GM21723 (cell line): ENCODE measurements around the gene SYN1.
A peak's percentile ranks its signal among the peaks of the same experiment; 100 is the strongest.
"Not testable (repeated sequence)": the region's sequence is repeated elsewhere in the genome, so short reads cannot be mapped to it uniquely, and the experiment has no call there.

ENCODE experiments used
- ATAC-seq: cut with Tn5 transposase; IDR thresholded peaks from one replicate; pipeline ENCODE4 v1.9.1; 2021; ENCODE audit warnings: mild to moderate bottlenecking, moderate library complexity; ENCODE audit not compliant: unreplicated experiment

SYN1 gene

DNA sequence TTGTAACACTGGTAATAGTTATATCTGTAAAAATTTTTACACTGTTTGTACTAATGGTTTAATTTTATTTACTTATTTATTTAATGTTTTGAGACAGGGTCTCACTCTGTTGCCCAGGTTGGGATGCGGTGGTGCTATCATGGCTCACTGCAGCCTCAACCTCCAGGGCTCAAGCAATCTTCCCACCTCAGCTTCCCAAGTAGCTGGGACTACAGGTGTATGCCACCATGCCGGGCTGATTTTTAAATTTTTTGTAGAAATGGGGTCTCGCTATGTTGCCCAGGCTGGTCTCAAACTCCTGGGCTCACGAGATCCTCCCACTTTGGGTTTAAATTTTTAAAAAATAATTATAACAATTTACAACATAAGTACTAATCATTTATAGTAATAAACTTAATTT is 16.5 kb downstream of the SYN1 start:
- ATAC-seq: not testable (repeated sequence)

DNA sequence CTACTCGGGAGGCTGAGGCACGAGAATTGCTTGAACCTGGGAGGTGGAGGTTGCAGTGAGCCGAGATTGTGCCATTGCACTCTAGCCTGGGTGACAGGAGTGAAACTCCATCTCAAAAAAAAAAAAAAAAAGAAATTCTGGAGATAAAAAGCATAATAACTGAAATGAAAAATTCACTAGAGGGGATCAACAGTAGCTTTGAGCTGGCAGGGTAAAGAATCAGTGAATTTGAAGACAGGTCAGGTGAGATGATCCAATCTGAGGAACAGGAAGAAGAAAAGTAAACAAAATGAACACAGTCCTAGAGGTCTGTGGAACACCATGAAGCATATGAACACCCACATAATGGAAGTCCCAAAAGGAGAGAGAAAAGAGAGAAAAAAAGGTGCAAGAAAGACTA is 22.4 kb downstream of the SYN1 start:
- no peak for ATAC-seq

DNA sequence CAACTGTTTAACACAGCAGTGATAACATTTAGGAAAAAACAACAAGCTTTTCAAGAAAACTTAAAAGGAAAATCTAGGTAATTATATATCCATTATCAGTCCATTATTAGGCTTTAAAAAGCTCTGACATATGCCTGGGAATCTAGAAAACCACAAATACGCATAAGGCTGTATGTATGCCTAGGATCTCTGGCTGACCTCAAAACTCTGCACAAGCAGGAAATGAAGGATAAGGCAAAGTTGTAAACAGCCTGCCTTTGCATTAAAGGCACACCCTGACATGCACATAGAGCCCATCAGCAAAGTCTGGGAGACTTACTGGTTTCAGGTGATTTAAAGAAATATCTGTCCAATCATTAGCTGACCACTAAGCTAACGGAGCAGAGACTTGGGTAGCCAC is 23.4 kb downstream of the SYN1 start:
- ATAC-seq: no peak

DNA sequence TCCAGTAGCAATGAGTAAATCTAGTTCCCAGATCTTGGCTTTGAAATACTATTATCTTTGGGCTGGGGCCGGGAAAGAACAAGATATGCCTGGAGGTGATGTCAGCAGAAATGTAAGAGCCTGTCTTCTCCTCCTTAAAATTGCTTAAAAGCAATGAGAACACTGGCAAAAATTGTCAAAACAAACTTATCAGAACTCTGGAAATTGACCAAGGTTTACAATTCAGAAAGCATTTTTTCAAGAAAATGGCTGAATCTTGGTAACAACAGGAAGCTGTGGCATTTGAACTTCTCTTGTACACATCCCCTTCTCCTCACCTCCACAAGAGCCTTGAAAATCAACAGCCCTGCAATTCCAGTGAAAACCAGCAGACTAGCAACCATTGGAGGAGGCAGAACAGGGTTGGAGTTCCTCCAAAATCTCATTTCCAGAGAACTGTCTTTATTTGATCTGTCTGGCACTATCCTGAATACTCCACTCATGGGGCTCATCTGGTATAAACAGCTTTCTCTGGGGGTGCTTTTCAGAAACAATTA is 23.9 kb downstream of the SYN1 start:
- ATAC-seq: no peak

DNA sequence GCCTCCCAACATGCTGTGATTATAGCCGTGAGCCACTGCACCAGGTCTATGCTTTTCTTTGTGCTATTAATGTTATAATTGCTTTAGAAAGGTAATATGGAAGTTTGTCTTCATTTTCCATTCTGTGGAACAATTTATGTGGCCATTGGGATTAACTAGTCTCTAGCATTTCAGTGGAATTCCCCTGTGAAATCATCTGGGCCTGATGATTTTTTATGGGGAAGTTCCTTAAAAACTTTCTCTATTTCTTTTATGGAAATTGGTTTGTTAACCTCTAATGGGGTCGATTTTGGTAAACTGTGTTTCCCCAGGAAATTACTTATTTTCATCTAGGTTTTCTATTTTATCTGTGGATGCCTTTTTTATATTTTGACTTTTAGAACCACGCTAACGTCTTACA is 26.1 kb downstream of the SYN1 start:
- no peak for ATAC-seq

DNA sequence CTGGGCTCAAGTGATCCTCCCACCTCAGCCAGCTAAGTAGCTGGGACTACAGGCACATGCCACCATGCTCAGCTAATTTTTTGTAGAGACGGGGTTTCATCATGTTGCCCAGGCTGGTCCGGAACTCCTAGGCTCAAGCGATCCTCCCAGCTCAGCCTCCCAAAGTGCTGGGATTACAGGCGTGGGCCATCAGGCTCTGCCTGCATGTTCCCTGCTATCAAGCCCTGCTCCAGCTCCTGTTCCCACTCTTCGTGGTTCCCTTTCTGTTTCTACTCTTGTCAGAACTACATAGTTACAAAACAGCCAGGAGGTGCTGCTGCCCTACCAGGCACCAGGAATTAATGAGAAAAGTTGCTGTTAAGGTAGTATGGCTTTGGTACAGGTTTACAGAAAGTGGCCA is 28.7 kb downstream of the SYN1 start:
- ATAC-seq: no peak

DNA sequence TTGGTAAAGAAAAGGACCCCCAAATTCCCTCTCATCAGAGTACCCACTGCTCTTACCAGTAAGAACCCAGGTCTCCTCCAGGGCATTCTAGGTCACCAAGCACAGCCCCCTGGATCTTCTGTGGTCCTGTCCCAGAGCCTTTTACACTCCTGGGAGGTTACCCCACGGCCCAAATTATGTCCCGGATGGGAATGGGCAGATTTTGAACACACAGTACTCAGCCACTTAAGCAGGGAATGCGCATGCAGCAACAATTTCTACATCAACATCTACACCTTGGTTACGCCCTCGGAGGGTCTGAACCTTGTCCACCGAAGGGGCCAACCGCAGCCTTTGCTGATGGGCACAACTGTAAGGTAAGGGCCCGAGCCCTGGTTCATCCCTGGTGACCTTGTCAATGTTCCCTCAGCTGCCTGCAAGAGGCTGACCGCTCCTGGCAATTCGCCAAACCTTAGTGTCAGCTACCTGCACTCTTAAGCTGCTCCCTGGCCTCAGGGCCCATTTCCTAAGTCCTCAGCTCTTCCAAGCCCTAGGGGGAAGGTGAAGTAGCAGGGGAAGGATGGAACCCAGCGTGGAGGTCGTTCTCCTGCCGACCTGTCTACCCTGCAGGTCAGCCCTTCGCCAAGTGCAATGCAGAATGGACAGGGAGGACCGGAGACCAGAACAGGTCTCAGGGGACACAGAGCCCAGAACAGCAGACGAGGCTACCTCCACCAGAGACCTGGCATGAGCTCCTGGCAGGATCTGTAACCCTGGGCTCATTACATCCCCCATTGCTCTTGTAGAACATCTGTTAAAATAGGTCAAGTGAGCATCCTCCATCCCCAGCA is 31.5 kb downstream of the SYN1 start:
- no peak for ATAC-seq

DNA sequence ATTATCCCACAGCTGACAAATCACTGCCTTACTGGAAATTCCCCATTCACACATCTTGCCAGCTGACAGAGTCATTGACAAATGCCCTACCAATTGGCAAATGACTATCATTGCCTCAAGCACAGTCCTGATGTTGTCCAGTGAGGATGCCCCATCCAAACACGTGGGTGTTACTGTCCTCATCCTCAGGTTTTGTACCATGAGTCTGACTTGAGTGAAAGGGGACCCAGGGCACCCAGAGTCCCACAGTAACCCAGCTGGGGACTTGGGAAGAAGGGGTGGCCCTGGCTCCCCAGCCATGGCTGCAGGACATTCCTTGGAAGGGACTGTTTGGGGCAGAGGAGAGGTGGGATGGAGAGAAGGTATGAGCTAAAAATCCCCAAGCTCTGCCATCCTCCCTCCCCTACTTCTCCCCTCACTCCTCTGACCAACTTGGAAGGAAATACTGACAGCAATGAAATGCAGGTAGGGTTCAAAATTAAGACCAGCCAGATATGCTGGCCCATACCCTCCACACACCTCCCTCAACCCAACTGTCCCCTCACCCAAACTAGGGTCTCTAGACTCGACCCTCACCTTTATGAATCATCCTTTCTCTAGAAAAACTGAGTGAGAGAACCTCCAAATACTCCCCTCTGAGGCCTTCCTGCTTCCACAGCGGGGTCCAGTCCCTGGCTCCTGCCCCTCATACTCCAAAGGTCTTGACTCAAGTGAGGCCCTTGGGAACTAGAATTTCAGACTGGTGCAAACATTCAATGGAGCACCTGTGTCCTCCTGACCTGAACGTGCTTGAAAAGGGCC is 32.4 kb downstream of the SYN1 start:
- ATAC-seq: no peak

DNA sequence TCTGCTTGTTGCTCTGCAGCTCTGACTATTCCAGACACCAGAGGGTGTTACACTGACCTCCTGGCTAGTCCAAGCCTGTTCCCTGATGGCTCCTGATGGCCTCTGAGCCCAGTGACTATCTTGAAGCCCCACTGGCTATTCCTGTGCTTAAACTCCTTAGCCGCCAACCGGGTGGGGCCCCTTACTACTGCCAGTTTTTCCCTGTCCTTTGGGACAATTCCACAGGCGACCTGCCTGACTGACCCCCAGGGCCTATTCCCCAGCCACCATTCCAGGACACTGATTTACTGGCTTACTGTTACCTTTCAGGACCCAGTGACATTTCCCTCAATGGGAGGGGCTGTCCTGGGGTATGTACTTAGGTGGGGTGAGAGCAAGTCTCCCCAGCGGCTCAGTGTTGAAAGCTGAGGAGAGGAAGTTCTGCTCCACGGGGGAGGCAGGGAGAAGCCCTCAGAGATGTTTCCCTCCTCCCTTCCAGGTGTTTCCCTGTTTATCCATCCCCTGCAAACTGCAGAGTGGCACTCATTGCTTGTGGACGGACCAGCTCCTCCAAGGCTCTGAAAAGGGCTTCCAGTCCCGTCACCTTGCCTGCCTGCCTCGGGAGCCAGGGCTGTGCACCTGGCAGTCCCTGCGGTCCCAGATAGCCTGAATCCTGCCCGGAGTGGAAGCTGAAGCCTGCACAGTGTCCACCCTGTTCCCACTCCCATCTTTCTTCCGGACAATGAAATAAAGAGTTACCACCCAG is 33.4 kb downstream of the SYN1 start:
- ATAC-seq: no peak

DNA sequence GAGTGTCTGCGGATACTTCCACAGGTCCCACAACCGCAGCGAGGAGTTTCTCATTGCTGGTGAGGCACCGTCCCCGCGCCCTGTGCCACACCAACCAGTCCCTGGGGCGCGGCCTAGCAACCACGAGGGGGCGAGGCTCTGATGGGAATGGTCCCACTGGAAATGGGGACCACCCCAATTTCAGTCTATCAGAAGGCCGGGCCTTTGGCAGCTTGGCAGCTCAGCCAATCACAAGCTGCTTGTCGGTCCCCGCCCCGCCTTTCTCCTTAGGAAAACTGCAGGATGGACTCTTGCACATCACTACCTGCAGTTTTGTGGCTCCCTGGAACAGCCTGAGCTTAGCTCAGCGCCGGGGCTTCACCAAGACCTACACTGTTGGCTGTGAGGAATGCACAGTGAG is 34.4 kb downstream of the SYN1 start:
- ATAC-seq: no peak

DNA sequence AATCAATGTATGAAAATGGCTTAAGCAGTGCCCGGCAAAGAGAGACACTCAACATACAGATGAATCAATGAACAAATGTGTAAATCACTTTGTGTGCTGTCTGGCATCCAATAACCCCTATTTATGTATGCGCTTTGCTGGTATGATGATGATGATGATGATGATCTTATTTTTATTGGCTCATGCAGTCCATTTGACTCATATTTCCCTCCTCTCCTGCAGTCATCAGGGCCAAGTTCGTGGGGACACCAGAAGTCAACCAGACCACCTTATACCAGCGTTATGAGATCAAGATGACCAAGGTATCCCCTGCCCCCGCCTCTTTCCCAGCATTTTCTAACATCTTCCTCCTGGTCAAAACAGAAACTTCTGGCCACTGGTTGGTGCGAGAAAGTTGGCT is 34.9 kb downstream of the SYN1 start:
- no peak for ATAC-seq

DNA sequence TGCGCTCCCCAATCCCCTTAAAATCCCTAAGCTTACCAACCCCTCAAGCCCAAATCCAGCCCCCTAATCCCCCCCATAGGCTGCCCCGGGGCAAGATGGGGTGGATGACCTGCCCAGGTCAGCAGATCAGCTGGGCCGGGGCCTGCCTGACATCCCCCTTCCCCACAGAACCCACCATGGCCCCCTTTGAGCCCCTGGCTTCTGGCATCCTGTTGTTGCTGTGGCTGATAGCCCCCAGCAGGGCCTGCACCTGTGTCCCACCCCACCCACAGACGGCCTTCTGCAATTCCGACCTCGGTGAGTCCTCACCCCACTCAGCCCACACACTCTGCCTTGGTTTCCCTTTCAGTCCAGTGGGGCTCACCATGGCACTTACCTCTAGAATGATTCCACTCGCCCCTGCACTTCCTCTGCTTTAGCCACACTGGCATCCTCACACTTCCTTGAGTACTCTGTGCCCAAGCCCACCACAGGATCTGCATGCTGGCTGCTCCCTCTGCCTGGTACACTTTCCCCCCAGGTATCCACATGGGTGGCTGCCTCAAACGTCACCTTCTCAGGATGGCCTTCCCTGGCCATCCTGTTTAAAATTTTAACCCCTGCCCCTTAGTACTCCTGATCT is 36.3 kb downstream of the SYN1 start:
- ATAC-seq: no peak

DNA sequence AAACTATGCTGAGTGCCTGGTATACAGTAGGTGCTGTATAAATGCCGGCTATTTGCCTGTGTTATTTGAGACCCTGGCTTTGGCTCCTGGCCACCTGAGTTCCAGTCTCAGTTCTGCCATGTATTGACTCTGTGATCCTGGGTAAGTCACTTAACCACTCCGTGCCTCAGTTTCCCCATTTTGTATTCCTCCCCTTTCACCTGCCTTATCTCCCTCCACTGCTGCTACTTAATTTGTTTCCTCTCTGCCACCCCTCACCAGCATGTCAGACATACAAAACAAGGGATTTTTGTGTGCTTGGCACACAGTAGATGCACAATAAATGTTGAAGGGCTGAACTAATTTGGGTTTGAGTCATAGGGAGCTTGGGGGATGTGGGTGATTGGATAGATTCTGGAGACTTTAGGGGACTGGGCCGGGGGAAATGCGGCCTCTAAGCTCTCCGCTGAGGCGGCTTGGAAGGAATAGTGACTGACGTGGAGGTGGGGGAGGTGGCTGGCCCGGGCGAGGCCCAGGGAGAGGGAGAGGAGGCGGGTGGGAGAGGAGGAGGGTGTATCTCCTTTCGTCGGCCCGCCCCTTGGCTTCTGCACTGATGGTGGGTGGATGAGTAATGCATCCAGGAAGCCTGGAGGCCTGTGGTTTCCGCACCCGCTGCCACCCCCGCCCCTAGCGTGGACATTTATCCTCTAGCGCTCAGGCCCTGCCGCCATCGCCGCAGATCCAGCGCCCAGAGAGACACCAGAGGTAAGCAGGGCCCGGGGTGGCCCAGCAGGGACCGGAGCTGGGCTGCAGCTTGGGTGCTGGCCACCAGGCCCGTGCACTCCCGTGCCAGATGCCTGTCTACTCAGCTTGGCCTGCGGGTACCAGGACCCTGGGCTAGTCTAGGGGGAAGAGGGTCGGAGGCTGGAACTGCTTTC is 37.7 kb downstream of the SYN1 start, which contains the start of gene TIMP1:
TSS of gene TIMP1 (plus strand) at position 706 of the 917 bp plus-strand sequence. CDS start 980 bp downstream, outside the sequence.
- peak; percentile 76 for ATAC-seq

DNA sequence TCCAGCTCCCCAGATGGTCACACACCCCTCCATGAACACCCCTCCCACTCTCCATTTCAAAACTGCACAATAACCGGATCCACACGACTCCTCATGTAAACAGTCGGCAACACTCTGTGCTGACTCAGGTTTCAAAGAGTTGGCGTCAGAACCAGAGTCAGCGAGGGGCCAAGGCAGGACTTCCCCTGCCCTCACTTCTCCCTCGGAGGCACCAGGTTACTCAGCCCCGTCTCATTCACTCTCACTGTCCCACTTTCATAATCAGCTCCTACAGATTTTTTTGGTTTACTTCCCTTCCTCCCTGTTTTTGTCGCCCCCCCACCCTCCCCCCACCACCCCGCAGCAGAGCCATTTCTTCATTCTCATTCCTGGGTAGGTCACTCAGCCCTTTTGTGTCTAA is 40.1 kb downstream of the SYN1 start:
- ATAC-seq: no peak

DNA sequence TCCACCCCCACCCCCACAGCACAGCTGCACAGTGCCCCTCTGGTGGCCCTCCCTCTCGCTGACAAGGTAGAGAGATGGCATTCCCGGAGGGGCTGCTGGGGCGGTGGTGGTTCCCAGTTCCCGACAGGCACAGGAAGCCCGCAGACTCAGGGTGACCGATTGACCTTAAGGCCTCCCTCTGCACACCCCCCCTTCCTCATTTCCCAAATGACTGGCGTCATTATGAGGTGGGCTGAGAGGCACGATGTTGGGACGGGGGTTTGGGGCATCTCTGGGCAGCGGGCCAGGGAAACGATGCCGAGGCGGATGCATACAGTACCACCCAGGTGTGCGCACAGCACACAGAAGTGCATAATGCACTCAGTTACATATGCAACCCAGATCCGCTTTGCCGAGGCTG is 41.0 kb downstream of the SYN1 start:
- ATAC-seq: no peak

DNA sequence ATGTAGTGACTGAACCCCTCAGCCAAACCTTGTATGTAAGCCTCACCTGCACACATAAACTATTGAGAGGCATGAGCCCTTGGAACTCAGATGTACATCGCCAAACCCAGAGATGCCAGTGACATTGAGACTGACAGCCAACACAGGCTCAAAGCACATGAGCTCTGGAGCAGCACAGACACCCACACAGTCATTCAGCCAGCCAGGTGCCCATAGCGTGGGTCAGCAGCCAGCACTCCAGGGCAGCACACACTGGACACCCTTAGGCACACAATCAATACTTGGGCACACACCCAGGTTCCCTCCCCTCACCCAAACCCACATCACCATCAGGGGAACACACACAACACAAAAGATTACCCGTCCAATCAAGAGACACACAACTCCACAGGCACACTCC is 41.8 kb downstream of the SYN1 start:
- ATAC-seq: no peak

DNA sequence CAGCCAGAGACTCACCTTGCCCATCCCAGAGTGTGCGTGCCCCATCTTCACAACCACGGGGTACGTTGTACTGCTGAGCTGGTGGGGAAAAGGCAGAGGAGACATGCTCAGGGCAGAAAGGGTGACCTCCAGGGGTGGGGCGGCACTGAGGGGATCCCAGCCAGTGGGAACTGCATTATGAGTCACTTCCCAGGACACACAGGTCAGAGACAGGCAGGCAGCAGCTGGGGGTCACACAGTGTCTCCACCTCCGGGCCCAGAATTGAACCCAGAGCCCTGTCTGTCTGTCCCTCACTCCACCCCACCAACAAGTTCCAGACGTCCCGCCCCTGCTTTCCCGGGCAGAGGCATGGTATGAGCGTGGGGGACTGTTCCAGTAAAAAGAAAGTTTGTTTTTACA is 42.2 kb downstream of the SYN1 start:
- no peak for ATAC-seq

DNA sequence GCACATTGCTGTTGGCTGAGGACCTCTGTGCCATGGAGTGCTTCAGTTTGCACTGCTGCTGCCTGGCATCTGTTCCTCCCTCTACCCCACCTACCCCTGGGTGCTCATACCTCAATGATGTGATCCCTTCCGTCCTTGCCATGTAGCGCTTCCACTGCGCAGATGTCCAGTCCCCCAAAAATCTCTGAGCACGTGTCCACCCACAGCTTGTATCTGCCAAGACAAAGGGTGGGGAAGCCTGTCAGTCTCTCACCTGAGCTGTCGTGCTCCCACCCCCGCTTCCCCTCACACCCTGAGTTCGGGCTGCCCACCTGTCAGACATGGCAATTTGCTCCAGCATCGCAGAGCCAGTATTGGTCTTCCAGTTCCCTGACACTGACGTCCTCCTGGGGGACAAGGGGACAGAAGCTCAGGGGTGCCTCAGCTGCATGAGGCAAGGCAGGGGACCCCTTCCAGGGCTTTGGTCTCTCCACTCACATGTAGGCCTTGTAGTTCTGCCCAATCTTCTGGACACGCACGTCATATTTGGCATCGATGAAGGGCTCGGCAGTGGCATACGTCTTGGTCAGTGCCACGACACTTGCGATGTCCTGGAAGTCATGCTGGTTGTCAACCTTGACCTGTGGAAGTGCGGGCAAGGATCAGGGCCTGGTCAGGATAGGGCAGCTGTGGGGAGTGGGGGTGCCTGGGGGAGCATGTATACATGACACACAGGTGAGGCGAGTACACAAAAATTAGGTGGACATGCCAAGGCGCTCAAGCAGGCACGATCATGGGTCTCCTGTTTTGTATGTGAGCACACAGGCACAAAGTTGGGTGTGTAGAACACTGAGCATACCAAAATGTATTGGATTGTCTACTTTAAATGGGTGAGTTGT is 43.4 kb downstream of the SYN1 start:
- no peak for ATAC-seq
